Activated B cell treated with CpG ODN at 0.5 μM for 24 hours (primary cell): ENCODE data around the gene C9orf72. TPM values are rescaled to one million over a fixed set of nuclear protein-coding genes. Genes with fewer than 3 reads are reported as not detected.
"Not testable (repeated sequence)": the region's sequence is repeated elsewhere in the genome, so short reads cannot be mapped to it uniquely, and the experiment has no call there.

Experiments
- ATAC-seq: fragments of 200-7000 bp; cut with Tn5 transposase; one replicate; pipeline ENCODE4 v1.10.0; 2021; ENCODE audit warnings: low read depth, mild to moderate bottlenecking, moderate library complexity
- CTCF ChIA-PET: fragments of 350-600 bp; sonication (Branson Sonifier 250); formaldehyde crosslinking; loops from one replicate; lab custom pipeline; 2021; ENCODE audit warnings: antibody characterized with exemption; lab: Charles Lee
- POLR2A ChIA-PET: fragments of 350-600 bp; sonication (Branson Sonifier 250); formaldehyde crosslinking; loops from one replicate; lab custom pipeline; 2021; ENCODE audit warnings: antibody characterized with exemption; lab: Charles Lee
- DNase-seq: peaks from one replicate; pipeline ENCODE4 v3.0.0; 2022
- H3K27ac Mint-ChIP-seq: one replicate; pipeline ENCODE4 v1.8.0; 2020; ENCODE audit warnings: mixed read lengths
- H3K27me3 Mint-ChIP-seq: one replicate; pipeline ENCODE4 v1.8.0; 2021; ENCODE audit warnings: mixed read lengths
- H3K36me3 Mint-ChIP-seq: one replicate; pipeline ENCODE4 v1.8.0; 2021; ENCODE audit warnings: low read depth, mixed read lengths
- H3K4me1 Mint-ChIP-seq: one replicate; pipeline ENCODE4 v1.8.0; 2021; ENCODE audit warnings: mixed read lengths
- H3K4me3 Mint-ChIP-seq: one replicate; pipeline ENCODE4 v1.8.0; 2020; ENCODE audit warnings: mild to moderate bottlenecking, mixed read lengths
- H3K9me3 Mint-ChIP-seq: one replicate; pipeline ENCODE4 v1.8.0; 2020; ENCODE audit warnings: mixed read lengths
- intact Hi-C: fragments of 100-400 bp; cut with micrococcal nuclease; formaldehyde crosslinking; loops from one replicate; pipeline ENCODE4 v1.15.1; 2024
- total RNA-seq: library from RNA; stranded (reverse); gene quantifications from 2 replicates; pipeline ENCODE4 v1.2.3, GENCODE V29; 2022
- TF ChIP-seq, protein P1 (sequence below): fragments of 200-600 bp; IDR thresholded peaks from one replicate; pipeline ENCODE4 v1.8.0; 2022; ENCODE audit warnings: antibody characterized with exemption, mild to moderate bottlenecking

C9orf72 gene
- total RNA-seq, 1 donor from 2014 or later, result 15.2 TPM

- H3K4me1 Mint-ChIP-seq, result peaks cover 40% of the 10 kb centered on the region
- ATAC-seq, result no peak
- H3K27me3 Mint-ChIP-seq, result no peaks in the 10 kb centered on the region
- intact Hi-C loops, result no loop called here
- DNase-seq, result no peak
- TF ChIP-seq, protein P1, sequence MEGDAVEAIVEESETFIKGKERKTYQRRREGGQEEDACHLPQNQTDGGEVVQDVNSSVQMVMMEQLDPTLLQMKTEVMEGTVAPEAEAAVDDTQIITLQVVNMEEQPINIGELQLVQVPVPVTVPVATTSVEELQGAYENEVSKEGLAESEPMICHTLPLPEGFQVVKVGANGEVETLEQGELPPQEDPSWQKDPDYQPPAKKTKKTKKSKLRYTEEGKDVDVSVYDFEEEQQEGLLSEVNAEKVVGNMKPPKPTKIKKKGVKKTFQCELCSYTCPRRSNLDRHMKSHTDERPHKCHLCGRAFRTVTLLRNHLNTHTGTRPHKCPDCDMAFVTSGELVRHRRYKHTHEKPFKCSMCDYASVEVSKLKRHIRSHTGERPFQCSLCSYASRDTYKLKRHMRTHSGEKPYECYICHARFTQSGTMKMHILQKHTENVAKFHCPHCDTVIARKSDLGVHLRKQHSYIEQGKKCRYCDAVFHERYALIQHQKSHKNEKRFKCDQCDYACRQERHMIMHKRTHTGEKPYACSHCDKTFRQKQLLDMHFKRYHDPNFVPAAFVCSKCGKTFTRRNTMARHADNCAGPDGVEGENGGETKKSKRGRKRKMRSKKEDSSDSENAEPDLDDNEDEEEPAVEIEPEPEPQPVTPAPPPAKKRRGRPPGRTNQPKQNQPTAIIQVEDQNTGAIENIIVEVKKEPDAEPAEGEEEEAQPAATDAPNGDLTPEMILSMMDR, result no peak
- peak overlapping the region; percentile 36 for H3K27ac Mint-ChIP-seq
- ChIA-PET POLR2A (interaction anchor here (0.6 kb wide), 1 partner anchor 24 kb away, joined by 3 read pairs; no protein-coding TSS in a partner anchor), CTCF (interaction anchor here (1.4 kb wide), 1 partner anchor 20 kb away, joined by 3 read pairs; no protein-coding TSS in a partner anchor)
- H3K9me3 Mint-ChIP-seq, result no peaks in the 10 kb centered on the region
- H3K36me3 Mint-ChIP-seq, result peaks cover 19% of the 10 kb centered on the region
- no peak overlapping the region for H3K4me3 Mint-ChIP-seq
Measured at GRCh38 chr9:27505744-27506161, 67.5 kb downstream of the C9orf72 start.

- H3K27me3 Mint-ChIP-seq, result no peaks in the 10 kb centered on the region
- CTCF ChIA-PET, result no interaction called here
- DNase-seq (no peak), ATAC-seq (no peak)
- POLR2A ChIA-PET, result no interaction called here
- H3K27ac Mint-ChIP-seq, result peak overlapping the region; percentile 71
- no peaks in the 10 kb centered on the region for H3K9me3 Mint-ChIP-seq
- intact Hi-C loops, result no loop called here
- H3K4me1 Mint-ChIP-seq, result peaks cover 52% of the 10 kb centered on the region
- peaks cover 15% of the 10 kb centered on the region for H3K36me3 Mint-ChIP-seq
- no peak overlapping the region for H3K4me3 Mint-ChIP-seq
- TF ChIP-seq, protein P1, result no peak
Measured at GRCh38 chr9:27504259-27504658, 69.0 kb downstream of the C9orf72 start.

DNA sequence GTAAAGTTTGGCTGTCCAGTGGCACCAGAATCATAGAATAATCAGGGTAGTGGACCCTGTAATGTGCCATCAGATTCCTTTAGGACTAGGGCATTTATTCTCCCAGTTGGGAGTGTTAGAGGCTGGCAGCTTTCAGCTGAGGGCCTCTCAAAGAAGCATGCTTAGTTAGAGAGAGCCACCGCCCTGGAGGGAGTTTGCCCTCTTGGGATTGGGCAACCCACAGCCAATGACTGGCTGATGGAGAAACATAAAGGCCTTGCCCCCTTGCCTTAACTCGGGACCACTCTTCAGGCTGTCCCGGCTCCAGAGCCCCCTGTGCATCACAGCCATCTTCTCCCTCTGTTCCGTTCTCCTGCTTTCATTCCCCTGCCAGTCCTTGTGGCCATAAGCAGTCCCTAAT, 69.7 kb downstream of the C9orf72 start:
- Mint-ChIP-seq H3K36me3 (peaks cover 11% of the 10 kb centered on the region), H3K27ac (no peak overlapping the region), H3K4me1 (peaks cover 53% of the 10 kb centered on the region), H3K9me3 (no peaks in the 10 kb centered on the region), H3K4me3 (no peak overlapping the region), H3K27me3 (no peaks in the 10 kb centered on the region)
- DNase-seq (no peak), ATAC-seq (no peak)
- ChIA-PET POLR2A (no interaction called here), CTCF (no interaction called here)
- intact Hi-C loops, result no loop called here
- TF ChIP-seq, protein P1, result no peak

DNA sequence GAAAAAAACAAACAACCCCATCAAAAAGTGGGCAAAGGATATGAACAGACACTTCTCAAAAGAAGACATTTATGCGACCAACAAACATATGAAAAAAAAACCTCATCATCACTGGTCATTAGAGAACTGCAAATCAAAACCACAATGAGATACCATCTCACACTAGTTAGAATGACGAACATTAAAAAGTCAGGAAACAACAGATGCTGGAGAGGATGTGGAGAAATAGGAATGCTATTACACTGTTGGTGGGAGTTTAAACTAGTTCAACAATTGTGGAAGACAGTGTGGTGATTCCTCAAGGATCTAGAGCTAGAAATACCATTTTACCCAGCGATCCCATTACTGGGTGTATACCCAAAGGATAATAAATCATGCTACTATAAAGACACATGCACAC, 72.4 kb downstream of the C9orf72 start:
- intact Hi-C loops, H3K27me3 Mint-ChIP-seq, ATAC-seq, H3K9me3 Mint-ChIP-seq, DNase-seq, CTCF ChIA-PET, H3K4me3 Mint-ChIP-seq, H3K36me3 Mint-ChIP-seq: not testable (repeated sequence)
- Mint-ChIP-seq H3K27ac (peak overlapping the region; percentile 24), H3K4me1 (peaks cover 57% of the 10 kb centered on the region)
- POLR2A ChIA-PET, result interaction anchor here (0.7 kb wide), 1 partner anchor 163 kb away, joined by 3 read pairs; no protein-coding TSS in a partner anchor

GRCh38 chr9:27499451-27499850, 73.8 kb downstream of the C9orf72 start:
- Mint-ChIP-seq H3K27me3 (no peaks in the 10 kb centered on the region), H3K4me3 (no peak overlapping the region), H3K36me3 (no peaks in the 10 kb centered on the region), H3K9me3 (no peaks in the 10 kb centered on the region), H3K4me1 (peaks cover 58% of the 10 kb centered on the region), H3K27ac (no peak overlapping the region)
- TF ChIP-seq, protein P1, result no peak
- DNase-seq, result no peak
- ATAC-seq, result no peak
- ChIA-PET POLR2A (no interaction called here), CTCF (no interaction called here)
- intact Hi-C loops, result loop anchor here (1.0 kb wide), 1 partner anchor 10 kb away; no protein-coding TSS in a partner anchor
